NCI-H2171 (cell line): ENCODE results near the gene NDUFB11.

Experiments
- DNase-seq: peaks from one replicate; lab custom pipeline; 2025; lab: John Stamatoyannopoulos, UW

NDUFB11 gene

DNA sequence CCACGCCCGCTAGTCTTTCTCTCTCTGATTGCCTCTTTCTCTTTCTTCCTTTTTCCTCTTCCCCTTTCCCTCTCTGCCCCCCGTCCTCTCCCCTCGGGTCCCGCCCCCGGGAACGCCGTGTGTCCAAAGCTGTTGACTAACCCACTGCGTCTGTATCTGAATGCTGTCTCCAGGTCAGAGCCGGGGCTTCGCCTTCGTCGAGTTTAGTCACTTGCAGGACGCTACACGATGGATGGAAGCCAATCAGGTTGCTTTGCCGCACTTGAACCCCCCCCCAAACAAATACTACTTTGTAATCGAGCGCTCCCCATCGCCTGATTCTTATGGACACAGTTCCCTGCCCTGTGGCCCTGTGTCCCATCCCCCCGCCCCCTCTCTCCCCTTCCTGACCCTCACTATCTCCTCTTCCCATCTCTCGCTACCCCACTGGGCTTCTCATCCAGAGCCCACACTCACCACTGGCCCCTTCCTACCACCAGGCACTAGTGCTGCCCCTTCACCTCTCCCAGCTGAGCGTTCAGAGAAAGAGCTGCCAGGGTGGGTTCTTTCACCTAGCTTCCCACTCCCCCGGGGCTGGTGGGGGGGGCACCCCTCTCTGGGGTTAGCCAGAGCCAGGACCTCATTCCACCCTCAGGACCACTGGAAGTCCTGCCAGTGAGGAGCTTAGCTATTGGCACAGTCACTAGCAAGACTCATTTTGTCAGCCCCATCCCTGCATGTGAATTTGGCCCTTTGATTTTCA, 30.5 kb upstream of the NDUFB11 start:
- DNase-seq, result no peak

DNA sequence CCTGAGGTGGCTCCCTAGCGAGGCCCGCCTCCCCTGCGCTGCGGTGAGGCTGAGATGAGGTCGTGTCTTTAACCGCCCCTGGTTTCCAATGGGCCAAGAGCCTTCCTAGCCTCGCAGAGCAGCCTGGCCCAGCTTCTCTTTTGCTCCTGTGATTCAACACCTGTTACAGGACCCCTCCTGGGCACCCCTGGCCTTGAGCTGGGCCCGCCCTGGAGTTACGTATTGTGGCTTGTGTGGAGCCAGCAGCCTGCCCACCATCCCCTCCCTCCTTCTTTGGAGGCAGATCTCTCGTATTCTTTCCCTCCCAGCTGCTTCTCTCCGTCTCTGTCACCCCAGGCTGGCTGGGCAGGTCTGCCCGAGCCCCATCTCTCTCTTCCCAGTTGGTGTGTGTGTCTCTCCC, 29.9 kb upstream of the NDUFB11 start:
- no peak for DNase-seq

GRCh38 chrX:47172971-47173792, 28.7 kb upstream of the NDUFB11 start:
- no peak for DNase-seq

- no peak for DNase-seq
These were observed 28.0 kb upstream of the NDUFB11 start for GRCh38 chrX:47172549-47172948.

- no peak for DNase-seq
These were observed 27.5 kb upstream of the NDUFB11 start for GRCh38 chrX:47171996-47172395.

DNA sequence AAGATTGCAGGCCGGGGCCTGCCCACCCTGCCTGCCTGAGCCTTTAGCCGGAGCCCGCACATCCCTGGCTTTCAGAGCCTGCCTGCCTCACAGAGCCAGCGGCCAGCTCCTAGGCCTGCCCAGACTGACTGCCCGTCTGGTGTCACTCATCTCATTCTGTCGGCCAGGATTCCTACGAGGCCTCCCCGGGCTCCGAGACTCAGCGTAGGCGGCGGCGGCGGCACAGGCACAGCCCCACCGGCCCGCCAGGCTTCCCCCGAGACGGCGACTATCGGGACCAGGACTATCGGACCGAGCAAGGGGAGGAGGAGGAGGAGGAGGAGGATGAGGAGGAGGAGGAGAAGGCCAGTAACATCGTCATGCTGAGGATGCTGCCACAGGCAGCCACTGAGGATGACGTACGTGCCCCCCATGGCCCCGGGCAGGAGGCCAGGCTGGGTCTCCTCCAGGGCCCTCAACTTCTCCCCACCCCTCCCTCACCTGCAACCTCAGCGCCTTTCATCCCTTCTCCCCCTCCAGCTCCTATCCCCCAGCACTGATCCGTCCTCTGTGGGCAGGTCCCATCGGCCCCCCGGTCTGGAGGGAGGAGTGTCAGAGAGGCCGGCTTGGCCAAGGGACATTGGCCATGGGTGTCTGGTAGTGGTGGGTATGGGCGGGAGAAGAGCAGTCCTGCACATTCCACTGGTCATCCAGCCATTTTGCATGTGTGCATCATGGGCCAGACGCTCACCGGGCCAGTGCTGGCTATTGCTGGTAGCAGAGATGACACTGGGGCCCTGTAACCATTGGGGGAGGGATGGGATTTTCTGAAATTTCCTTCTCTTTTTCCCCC, 26.6 kb upstream of the NDUFB11 start:
- DNase-seq, result no peak

DNA sequence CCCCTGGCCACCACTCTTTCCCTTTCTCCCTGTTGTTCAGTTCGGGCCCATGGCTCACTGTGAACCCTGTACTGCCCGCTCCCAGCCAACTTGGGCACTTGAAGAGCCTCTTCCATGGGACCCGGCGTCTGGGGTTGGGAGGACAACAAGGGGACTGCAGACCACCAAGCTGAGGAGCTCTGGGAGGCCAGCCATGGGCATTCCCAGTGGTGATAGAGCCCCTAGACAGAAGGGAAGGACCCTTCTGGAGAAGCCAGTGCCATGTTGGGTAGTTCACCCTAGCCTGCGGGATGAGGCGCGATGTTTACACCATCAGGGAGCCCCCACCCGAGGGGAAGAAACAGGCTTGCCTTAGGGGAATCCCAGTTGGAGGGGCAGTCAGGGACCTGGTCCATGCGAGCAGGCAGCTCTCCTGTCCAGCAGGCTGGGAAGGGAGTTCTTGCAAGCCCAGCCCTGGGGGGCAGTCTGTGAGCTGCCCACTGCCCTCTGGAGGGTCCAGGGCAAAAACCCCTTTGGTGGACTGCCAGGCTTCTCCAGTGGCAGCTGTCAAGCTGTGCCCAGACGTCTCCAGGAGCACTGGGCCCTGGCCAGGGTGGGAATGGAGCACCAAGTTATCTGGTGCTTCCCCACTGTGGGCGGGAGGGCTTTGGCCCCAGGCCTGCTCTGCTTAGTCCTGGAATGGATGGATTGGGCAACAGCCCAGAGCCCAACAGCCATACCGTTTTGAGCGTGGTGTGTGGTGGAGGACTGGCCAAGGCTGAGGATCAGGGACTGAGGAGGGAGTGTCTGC, 25.4 kb upstream of the NDUFB11 start:
- DNase-seq, result no peak

GRCh38 chrX:47169273-47169672, 24.8 kb upstream of the NDUFB11 start:
- no peak for DNase-seq

DNA sequence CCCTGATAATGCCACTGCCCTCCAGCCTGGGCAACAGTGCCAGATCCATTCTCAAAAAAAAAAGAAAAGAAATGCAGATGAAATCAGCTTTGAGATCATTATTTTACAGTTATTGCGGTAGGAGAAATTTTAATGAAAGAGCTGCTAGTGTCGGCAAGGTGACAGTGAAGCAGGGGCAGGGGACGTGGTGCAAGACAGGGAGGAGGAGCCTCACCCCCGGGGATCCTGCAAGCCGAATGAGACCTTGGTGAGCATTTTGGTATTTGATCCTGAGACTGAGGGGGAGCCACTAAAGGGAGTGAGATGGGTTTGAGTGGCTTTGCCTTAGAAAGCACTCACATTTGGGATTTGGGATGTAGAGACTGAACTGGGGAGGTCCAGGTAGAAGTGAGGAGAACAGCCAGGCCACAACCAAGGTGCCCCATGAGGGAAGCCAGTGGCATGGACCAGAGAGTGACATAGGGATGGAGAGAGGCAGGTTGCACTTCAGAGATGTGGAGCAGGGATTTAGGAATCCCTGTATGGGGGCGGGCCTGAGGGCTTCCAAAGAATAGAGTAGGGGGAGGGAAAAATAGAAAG, 24.1 kb upstream of the NDUFB11 start:
- DNase-seq, result no peak

GRCh38 chrX:47166126-47166525, 21.6 kb upstream of the NDUFB11 start:
- DNase-seq, result no peak

- DNase-seq, result no peak
These were observed 19.9 kb upstream of the NDUFB11 start for GRCh38 chrX:47164420-47164819.

DNA sequence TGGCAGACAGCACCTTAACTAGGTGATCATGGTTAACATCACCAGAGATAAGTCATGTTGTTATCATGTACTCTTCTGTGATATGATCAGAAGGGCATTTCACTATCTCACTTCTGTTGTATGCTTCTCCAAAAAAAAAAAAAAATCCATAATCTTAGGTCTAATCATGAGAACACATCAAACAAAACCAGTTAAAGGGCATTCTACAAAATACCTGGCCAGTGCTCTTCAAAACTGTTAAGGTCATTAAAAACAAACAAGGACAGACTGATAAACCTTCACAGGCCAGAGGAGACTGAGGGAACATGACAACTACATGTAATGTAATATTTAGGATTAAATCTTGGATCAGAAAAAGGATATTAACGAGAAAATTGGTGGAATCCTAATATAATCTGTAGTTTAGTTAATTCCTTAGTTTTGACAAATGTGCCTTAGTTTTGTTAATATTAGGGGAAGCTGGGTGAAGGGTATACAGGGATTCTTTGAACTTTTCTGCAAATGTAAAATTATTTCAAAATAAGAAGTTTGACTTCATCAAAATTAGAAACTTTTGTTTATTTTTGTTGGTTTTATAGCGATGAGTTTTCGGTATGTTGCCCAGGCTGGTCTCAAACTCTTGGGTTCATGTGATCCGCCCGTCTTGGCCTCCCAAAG, 18.6 kb upstream of the NDUFB11 start:
- no peak for DNase-seq

DNA sequence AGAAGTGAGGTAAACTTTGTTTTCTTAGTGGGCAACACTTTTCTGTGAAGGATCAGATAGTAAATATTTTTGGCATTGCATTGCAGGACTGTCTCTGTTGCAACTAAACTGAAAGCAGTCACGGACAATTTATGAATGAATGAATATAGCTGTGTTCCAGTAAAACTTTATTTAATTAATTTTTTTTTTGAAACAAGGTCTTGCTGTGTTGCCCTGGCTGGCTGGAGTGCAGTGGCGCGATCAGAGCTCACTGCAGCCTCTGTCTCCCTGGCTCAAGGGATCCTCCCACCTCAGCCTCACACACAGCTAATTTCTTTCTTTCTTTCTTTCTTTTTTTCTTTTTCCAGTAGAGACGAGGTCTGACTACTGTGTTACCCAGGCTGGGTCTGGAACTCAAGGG, 16.3 kb upstream of the NDUFB11 start:
- DNase-seq, result no peak

- DNase-seq, result no peak
These were observed 14.3 kb upstream of the NDUFB11 start for GRCh38 chrX:47158781-47159180.

DNA sequence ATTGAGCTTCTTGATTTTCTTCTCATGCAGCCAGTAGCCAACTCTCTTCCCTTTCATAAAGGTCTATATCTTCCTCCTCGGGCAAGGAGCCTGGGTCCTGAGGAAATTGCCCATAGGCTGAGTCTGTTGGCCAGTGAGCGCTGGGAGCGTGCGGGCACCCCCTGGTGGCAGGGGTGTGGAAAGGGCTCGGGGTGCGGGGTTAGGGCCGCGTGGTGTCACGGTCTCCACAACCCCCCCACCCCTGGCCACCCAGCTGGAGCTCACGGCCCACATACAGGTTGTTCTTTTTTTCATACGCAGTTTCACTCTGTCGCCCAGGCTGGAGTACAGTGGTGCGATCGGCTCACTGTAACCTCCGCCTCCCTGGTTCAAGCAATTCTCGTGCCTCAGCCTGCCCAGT, 13.6 kb upstream of the NDUFB11 start:
- no peak for DNase-seq

- no peak for DNase-seq
These were observed 12.4 kb upstream of the NDUFB11 start for GRCh38 chrX:47156611-47157520.

- DNase-seq, result no peak
These were observed 6.9 kb upstream of the NDUFB11 start for GRCh38 chrX:47151435-47151834.

DNA sequence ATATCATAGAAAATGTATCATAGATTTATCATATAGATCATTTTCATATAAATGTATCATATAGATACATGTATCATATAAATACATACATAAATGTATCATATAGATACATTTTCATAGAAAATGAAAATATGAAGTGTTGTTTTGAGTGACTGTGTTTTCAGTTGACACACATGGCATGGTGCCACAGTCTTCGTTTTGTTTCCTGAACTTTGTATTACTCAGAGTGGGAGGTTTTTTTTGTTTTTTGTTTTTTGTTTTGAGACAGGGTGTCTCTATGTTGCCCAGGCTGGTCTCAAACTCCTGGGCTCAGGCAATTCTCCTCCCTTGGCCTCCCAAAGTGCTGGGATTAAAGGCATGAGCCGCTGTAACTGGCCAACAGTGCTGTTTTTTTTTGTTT, 4.4 kb upstream of the NDUFB11 start:
- DNase-seq, result no peak

GRCh38 chrX:47146936-47147859, 2.7 kb upstream of the NDUFB11 start:
- DNase-seq, result no peak
